Breast epithelium (tissue), 4 donors: ENCODE results near the gene FAM135A. TPM values are rescaled to one million over a fixed set of nuclear protein-coding genes. Genes with fewer than 3 reads are reported as not detected.

ENCODE experiments used
- DNase-seq, 2 donors: peaks; one replicate each; pipeline ENCODE4 v3.0.0-alpha.2; 2019; ENCODE audit warnings: low spot score in 2 of 2
- H3K27ac ChIP-seq, 2 donors: fragments of 200-600 bp; sonication (generic) in 1 of 2; one replicate each; pipeline ENCODE4 v1.5.1; 2016 to 2019; ENCODE audit warnings: mild to moderate bottlenecking in 1 of 2
- H3K27me3 ChIP-seq, 2 donors: fragments of 200-600 bp; sonication (generic) in 1 of 2; one replicate each; pipeline versions ENCODE4 v1.5.1 to v1.6.0; 2017 to 2019; ENCODE audit warnings: control low read depth in 1 of 2, mild to moderate bottlenecking in 1 of 2
- H3K36me3 ChIP-seq: fragments of 200-600 bp; one replicate; pipeline ENCODE4 v1.5.1; 2019
- H3K4me1 ChIP-seq, 2 donors: fragments of 200-600 bp; sonication (generic); one replicate each; pipeline ENCODE4 v1.5.1; 2016 to 2019; ENCODE audit warnings: control low read depth in 1 of 2
- H3K4me3 ChIP-seq, 3 donors: fragments of 200-600 bp; sonication (generic); 1 replicate in 2 of 3; 2 replicates in 1 of 3; pipeline ENCODE4 v1.5.1; 2016 to 2019; ENCODE audit warnings: mild to moderate bottlenecking in 3 of 3, moderate library complexity in 2 of 3
- H3K9me3 ChIP-seq, 2 donors: fragments of 200-600 bp; sonication (generic) in 1 of 2; one replicate each; pipeline ENCODE4 v1.5.1; 2016 to 2019; ENCODE audit warnings: control low read depth in 1 of 2
- POLR2A ChIP-seq: fragments of 450-650 bp; IDR thresholded peaks from one replicate; pipeline ENCODE4 v1.6.1; 2016; ENCODE audit warnings: antibody characterized with exemption, mild to moderate bottlenecking, moderate library complexity
- POLR2AphosphoS5 ChIP-seq, 3 donors: sonication (generic); formaldehyde crosslinking; IDR thresholded peaks; one replicate each; pipeline ENCODE4 v1.6.1; 2017; ENCODE audit warnings: antibody characterized with exemption in 3 of 3
- intact Hi-C: fragments of 100-400 bp; cut with DNase I; formaldehyde crosslinking; loops from one replicate; pipeline ENCODE4 v1.15.1; 2023; ENCODE audit warnings: low total_unique reads
- total RNA-seq, 3 donors: library from RNA; depleted of rRNA; stranded (reverse); fragments of >200 nt; gene quantifications; one replicate each; pipeline ENCODE4 v1.1.0, GENCODE V29; 2016
- TF ChIP-seq, protein P1 (sequence below), 3 donors: fragments of 450-650 bp; IDR thresholded peaks; one replicate each; pipeline ENCODE4 v1.5.1; 2016 to 2017; ENCODE audit warnings: antibody characterized with exemption in 3 of 3, mild to moderate bottlenecking in 3 of 3, moderate library complexity in 3 of 3

Gene FAM135A
- total RNA-seq, result 10 to 100 TPM; 25.9 to 34.2 (median 30.2) TPM

DNA sequence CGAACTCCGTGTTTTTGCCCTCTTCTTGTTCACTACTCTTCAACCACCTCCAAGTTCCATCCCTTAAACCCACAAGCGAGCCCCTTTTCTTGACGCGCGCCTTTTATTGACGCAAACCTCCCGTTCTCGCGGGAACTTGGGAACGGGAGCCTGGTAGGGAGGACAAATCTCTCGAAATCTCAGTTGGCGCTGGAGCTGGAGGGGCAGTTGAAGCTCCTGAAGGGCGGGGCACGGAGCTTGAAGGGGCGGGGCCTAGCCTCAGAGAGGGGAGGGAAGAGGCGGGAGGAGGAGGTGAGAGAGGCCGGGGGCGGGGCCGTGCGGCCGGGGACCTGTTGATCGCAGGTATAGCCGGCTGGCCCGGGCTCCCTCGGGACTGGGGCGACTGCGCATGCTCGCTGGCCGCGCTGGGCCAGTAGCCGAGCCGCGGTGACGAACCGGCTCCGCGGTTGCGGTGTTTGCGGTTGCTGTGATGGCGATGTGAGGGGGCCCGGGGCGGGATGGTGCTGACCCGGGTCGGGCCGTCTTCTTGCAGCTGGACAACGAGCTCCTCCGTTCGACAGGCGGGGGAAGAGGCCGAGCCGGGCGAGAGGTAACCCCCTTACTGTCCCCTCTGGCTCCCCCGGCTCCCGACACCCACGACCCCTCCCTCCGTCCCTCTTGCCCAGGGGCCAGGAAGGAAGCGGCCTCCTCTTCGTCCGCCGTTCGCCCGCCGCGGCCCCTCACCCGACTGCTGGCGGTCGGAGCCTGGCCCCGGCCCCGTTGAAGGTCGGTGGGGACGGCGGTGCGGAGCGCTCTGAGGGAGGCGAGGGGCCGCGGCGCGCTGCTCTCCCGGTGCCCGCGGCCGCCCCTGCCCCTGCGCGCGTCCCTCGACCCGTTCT is at the start of gene FAM135A:
Gene FAM135A, plus strand, starts transcription at position 395 of the 878 bp plus-strand sequence. CDS start 14,835 bp downstream, outside the sequence.
- Histone ChIP-seq H3K9me3 (no peaks in the 10 kb centered on the region), H3K36me3 (no peaks in the 10 kb centered on the region), H3K4me1 (no peaks in the 10 kb centered on the region), H3K4me3 (peak within 1 kb of the TSS; percentile 85 to 96 (median 92)), H3K27ac (peak within 1 kb of the TSS; percentile 86 to 88), H3K27me3 (no peaks in the 10 kb centered on the region)
- TF ChIP-seq, protein P1, sequence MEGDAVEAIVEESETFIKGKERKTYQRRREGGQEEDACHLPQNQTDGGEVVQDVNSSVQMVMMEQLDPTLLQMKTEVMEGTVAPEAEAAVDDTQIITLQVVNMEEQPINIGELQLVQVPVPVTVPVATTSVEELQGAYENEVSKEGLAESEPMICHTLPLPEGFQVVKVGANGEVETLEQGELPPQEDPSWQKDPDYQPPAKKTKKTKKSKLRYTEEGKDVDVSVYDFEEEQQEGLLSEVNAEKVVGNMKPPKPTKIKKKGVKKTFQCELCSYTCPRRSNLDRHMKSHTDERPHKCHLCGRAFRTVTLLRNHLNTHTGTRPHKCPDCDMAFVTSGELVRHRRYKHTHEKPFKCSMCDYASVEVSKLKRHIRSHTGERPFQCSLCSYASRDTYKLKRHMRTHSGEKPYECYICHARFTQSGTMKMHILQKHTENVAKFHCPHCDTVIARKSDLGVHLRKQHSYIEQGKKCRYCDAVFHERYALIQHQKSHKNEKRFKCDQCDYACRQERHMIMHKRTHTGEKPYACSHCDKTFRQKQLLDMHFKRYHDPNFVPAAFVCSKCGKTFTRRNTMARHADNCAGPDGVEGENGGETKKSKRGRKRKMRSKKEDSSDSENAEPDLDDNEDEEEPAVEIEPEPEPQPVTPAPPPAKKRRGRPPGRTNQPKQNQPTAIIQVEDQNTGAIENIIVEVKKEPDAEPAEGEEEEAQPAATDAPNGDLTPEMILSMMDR (IDR thresholded peaks at IDR 0.05), result no peak
- peak; percentile 12 for TF ChIP-seq POLR2A
- peak; percentile 25 to 59 (median 53) for TF ChIP-seq POLR2AphosphoS5 (IDR thresholded peaks at IDR 0.05)
- intact Hi-C loops, result no loop called here
- peak; percentile 97 for DNase-seq

DNA sequence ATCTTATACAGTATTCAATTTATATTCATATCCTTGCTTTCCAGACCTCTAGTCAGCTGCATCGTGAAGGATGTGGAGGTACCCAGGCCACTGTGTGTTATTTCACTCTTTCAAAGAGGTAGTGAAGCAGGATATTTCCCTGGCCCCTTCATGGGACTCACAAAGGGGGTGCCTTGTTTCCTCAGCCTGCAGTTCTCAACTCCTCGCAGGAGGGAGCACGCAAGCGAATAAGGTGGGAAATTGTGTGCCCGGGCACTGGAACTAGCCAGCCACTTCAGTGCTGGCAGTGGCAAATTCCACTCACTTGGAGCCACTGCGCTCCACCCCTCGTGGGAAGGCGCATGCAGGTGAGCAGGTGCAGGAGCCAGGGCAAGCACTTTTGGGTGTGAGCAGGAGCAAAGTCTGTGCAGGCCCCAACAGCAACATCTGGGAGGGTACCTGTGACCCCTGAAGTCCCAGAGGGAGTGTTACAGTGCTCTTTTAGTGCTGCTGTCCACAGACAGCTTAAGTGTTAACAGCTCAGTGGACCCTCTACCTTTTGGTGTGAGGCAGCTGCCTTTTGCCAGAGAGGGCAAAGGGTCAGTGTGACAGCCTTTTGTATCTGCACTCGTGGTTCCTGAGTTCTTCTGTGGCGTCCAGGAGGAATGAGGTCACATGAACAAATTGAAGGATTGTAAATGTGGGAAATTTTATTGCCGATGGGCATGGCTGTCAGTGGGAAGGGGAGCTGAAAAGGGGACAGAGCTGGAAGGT is 49.4 kb upstream of the FAM135A start:
- TF ChIP-seq POLR2A (no peak), POLR2AphosphoS5 (IDR thresholded peaks at IDR 0.05) (no peak)
- TF ChIP-seq, protein P1 (IDR thresholded peaks at IDR 0.05), result no peak
- Histone ChIP-seq H3K27me3 (peaks cover 0 to 16% of the 10 kb centered on the region in 2 donors), H3K36me3 (no peaks in the 10 kb centered on the region), H3K9me3 (no peaks in the 10 kb centered on the region), H3K4me3 (no peak overlapping the region), H3K4me1 (no peaks in the 10 kb centered on the region), H3K27ac (no peak overlapping the region)
- no peak for DNase-seq
- intact Hi-C loops, result no loop called here

DNA sequence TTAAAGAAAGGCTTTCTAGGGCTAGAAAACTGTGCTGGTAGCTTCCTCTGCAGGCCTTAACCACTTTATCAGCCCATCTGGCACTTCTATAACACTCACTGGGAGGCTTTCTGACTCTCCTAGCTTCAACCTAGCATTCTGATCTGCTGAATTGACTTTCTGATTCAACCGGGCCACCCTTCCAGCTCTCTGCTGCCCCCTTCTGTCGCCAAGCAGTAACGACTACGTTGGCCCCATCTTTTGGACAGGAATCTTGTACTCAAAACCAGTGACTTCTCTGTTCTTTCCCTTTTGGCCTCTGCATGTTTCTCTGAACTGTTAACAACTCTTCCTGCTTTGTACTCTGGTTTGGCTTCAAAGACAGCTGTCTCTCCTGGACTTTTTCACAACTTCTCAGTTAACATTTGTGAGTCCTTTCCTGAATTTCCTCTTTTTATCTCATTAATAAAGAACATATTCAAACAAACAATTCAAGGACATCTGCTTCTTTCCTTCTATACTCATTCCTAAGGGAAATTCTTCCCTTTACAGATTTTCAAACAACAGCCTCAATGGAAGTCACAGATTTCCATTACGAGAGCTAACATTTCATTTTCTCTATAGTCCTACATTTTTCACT is 43.9 kb upstream of the FAM135A start:
- H3K36me3 ChIP-seq, result no peaks in the 10 kb centered on the region
- intact Hi-C loops, result no loop called here
- no peaks in the 10 kb centered on the region for H3K9me3 ChIP-seq
- DNase-seq, result peak in 1 of 2 donors; percentile 21
- no peak overlapping the region for H3K27ac ChIP-seq
- H3K27me3 ChIP-seq, result peaks cover 0 to 18% of the 10 kb centered on the region in 2 donors
- TF ChIP-seq, protein P1 (IDR thresholded peaks at IDR 0.05), result peak; percentile 67 to 73 (median 70)
- TF ChIP-seq POLR2A (no peak), POLR2AphosphoS5 (IDR thresholded peaks at IDR 0.05) (no peak)
- H3K4me1 ChIP-seq, result no peaks in the 10 kb centered on the region
- H3K4me3 ChIP-seq, result no peak overlapping the region

DNA sequence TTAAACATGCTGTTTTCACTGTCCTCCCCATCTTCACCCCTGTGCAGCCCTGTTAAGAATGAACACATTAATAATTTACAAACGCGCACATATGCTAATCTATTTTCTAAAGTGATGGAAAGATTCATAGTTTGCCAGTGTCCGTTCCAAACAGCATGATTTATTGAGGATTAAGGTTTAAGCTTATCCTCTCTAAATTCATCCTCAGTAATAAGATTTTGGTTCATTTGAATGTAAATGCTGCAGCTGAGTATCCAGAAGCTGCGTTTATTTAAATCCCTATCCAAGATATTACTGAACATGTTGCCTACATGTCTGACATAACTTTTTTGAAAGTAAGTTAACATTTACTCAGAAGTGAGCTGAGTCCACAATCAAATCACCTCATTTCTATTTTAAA is 42.8 kb upstream of the FAM135A start:
- Histone ChIP-seq H3K9me3 (no peaks in the 10 kb centered on the region), H3K36me3 (no peaks in the 10 kb centered on the region), H3K4me3 (no peak overlapping the region), H3K27me3 (peaks cover 0 to 8% of the 10 kb centered on the region in 2 donors), H3K27ac (no peak overlapping the region), H3K4me1 (no peaks in the 10 kb centered on the region)
- DNase-seq, result no peak
- no peak for TF ChIP-seq POLR2A
- TF ChIP-seq, protein P1 (IDR thresholded peaks at IDR 0.05), result no peak
- no peak for TF ChIP-seq POLR2AphosphoS5 (IDR thresholded peaks at IDR 0.05)
- intact Hi-C loops, result no loop called here
